ENCODE measurements around the gene ITK.

GRCh38 chr5:157259699-157260098 lies 79.1 kb downstream of the ITK start:
- no peak for TF ChIP-seq CTCF (IDR thresholded peaks at IDR 0.05)
- no peak for TF ChIP-seq EZH2phosphoT487 (IDR thresholded peaks at IDR 0.05)
